Activated CD4-positive, alpha-beta T cell treated with anti-CD3 and anti-CD28 coated beads, Interleukin-2, amount 50 U/mL, for 24 hours (primary cell): Measurements from ENCODE around the gene MTARC1.

Source experiments
- DNase-seq, 2 donors: peaks; one replicate each; pipeline ENCODE4 v3.0.0-alpha.2; 2020; ENCODE audit warnings: low read depth in 1 of 2, low spot score in 1 of 2

Gene MTARC1

GRCh38 chr1:220786337-220787068 lies at the start of gene MTARC1:
Gene MTARC1, plus strand, starts transcription at chr1:220786913. Its CDS starts 32 bp downstream, at chr1:220786945.
- DNase-seq: no peak

DNA sequence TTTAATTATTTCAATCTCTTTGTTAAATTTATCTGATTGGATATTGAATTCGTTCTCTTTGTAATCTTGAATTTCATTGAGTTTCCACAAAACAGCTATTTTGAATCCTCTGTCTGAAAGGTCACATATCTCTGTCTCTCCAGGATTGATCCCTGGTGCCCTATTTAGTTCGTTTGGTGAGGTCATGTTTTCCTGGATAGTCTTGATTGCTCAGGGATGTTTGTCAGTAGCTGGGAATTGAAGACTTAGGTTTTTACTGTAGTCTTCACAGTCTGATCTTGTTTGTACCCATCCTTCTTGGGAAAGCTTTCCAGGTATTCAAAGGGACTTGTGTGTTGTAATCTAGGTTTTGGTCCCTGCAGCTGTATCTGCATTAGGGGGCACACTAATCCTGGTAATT lies 45.4 kb upstream of the MTARC1 start:
- no peak for DNase-seq

GRCh38 chr1:220741825-220742224 lies 44.9 kb upstream of the MTARC1 start:
- no peak for DNase-seq

DNA sequence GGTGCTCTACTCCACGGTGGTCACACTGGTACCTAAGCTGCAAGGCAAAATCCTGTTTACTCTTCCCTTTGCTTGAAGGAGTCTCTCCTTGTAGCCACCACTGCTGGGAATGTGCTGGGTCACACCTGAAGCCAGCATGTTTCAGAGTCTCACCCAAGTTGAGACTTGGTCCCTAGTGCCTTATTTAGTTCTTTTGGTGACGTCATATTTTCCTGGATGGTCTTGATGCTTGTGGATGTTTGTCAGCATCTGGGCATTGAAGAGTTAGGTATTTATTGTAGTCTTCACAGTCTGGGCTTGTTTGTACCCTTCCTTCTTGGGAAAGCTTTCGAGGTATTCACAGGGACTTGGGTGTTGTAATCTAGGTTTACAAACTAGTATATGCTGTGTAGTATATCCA lies 44.2 kb upstream of the MTARC1 start:
- DNase-seq: no peak

DNA sequence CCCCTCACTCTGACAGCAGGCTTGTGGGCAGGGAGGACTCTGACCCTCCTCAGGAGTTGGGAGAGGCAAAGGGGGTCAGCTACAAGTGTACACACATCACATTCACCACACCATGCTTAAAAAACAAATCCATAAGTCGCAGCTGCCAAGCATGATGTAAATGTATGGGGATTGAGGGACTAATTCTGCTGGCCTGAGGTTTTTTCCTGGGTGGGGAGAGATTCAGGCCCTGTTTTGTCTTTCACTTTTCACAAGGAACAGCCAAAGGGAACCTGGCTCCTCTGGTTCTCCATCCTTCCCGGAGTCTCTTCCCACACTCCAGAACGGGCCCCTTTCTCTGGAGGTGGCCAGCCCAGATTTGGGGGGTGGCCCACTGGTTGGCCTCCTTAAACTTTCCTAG lies 39.9 kb upstream of the MTARC1 start:
- no peak for DNase-seq

GRCh38 chr1:220747437-220748088 lies 39.1 kb upstream of the MTARC1 start:
- no peak for DNase-seq

DNA sequence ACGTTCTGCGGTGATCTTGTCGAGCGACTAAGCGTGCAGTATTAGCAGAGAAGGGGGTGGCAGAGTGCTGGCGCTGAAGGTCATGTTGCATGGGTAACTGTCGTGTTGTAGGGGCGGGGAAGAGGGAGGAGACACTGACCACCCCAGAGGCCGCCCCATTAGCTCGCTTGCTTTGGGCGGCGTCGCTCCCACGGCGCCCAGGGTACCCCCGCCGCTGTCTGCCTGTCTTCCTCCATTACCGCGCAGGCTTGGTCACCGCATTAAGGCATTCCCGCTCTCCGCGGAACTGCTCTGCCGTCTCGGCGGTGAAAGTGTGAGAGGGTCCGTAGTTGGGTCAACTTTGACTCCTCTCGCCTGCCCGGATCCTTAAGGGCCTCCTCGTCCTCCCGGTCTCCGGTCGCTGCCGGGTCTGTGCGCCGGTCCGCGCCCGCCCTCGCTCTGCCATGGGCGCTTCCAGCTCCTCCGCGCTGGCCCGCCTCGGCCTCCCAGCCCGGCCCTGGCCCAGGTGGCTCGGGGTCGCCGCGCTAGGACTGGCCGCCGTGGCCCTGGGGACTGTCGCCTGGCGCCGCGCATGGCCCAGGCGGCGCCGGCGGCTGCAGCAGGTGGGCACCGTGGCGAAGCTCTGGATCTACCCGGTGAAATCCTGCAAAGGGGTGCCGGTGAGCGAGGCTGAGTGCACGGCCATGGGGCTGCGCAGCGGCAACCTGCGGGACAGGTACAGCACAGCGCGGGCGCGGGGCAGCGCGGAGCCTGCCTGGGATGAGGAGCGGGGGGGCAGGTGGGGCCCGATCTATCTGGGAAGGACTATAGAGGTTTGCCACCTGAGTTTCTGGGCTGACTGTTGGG lies 38.4 kb upstream of the MTARC1 start, which contains the start of gene MTARC2:
MTARC2 (plus strand) TSS at position 234 of the 846 bp plus-strand sequence; CDS start at position 444, 210 bp downstream.
- no peak for DNase-seq

GRCh38 chr1:220748936-220749335 lies 37.8 kb upstream of the MTARC1 start:
- no peak for DNase-seq

DNA sequence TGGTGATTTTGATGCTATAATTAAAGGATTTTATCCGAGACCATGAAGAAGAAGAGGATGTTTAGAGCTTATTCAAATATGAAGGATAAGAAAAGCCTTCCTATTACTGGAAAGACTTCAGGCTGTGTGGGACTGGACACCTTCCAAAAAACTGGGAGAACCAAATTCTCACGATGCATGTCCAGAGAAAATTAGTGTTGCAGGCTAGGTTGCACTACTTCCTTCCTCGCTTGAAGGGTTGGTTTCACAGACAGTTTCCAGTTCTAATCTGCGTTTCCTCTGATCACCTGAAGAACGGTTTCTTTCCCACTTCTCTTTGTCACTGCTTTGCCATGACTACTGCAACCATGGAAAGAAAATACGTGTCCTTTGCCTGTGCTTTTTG lies 36.6 kb upstream of the MTARC1 start:
- no peak for DNase-seq

GRCh38 chr1:220751111-220751510 lies 35.6 kb upstream of the MTARC1 start:
- no peak for DNase-seq

- DNase-seq: no peak
Measured at GRCh38 chr1:220754212-220754917, 32.3 kb upstream of the MTARC1 start.

DNA sequence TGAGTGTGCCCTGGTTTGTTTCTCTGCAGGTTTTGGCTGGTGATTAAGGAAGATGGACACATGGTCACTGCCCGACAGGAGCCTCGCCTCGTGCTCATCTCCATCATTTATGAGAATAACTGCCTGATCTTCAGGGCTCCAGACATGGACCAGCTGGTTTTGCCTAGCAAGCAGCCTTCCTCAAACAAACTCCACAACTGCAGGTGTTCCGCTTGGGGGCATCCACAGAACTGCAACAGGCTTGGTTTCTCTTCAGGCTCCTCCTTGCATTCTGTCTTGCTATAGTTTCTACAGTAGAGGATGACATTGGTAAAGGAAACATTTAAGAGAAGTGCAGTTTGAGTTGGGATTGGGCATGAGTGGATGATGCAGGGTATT lies 31.8 kb upstream of the MTARC1 start:
- no peak for DNase-seq

- DNase-seq: no peak
Measured at GRCh38 chr1:220755309-220755708, 31.4 kb upstream of the MTARC1 start.

DNA sequence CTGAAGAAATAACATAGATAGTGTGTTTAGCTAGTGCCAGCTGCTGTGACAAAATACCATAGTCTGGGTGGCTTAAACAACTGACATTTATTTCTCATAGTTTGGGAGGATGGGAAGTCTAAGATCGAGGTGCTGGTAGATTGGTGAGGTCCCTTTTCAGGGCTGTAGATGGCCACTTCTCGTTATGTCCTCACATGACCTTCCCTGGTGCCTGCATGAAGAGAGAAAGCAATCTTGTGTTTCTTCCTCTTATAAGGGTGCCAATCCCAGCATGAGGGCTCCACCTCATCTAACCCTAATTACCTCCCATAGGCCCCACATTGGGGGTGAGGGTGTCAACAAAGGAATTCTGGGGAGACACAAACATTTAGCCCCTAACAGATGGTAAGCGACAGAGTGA lies 29.3 kb upstream of the MTARC1 start:
- DNase-seq: no peak

DNA sequence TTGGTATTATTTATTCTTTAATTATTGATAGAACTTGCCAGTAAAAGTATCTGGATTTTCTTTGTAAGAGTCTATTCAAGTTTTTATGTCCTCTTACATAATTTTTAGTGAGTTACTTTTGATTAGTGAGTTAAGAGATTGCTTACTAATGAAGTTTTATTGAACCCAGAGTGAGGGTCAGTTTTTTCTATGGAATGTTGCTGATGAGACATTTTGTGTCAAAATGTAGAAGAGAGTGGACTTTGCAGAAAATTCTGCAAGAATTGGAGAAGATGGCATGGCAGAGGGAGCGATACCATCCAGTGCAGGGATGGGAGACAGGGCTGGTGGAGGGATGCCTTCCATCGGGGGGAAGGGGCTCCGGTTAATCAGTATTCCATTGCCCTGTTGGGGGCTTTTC lies 27.6 kb upstream of the MTARC1 start:
- no peak for DNase-seq

GRCh38 chr1:220761688-220762427 lies 24.9 kb upstream of the MTARC1 start:
- no peak for DNase-seq

- DNase-seq: no peak
Measured at GRCh38 chr1:220764757-220765156, 22.0 kb upstream of the MTARC1 start.

- DNase-seq: no peak
Measured at GRCh38 chr1:220767312-220768125, 19.2 kb upstream of the MTARC1 start.

- DNase-seq: no peak
Measured at GRCh38 chr1:220768126-220768601, 18.5 kb upstream of the MTARC1 start.

GRCh38 chr1:220769205-220769604 lies 17.5 kb upstream of the MTARC1 start:
- DNase-seq: no peak
